ENCODE data around the gene CCNJ.

Gene CCNJ

DNA sequence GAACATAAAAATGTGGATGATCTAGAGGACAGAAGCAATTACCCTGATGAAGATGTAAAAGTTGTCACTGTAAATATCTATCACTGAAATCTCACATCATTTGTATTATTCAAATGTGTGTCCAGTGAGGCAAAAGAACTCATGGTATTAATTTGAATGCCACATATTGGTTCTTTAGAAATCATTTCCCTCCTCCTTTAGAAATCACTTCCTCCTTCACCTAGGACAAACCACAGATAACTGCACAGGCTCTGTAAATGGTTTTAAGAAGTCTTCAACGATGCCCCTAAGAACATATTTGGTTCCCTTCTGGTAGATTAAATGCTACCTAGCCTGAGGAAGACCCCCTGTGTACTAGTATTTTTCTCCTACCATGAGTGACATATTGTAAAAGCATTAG is 53.6 kb downstream of the CCNJ start:
- Histone ChIP-seq H4K20me1 (ENCODE audit: insufficient read depth, low read length) (no peaks in the 10 kb centered on the region), H3K79me2 (ENCODE audit: insufficient read depth, low read length) (no peaks in the 10 kb centered on the region), H3K4me1 (ENCODE audit: insufficient read depth, low read length, severe bottlenecking) (no peaks in the 10 kb centered on the region), H3K27ac (ENCODE audit: low read depth, low read length, poor library complexity, severe bottlenecking) (no peak overlapping the region), H3K9me2 (ENCODE audit: low read depth, low read length) (no peaks in the 10 kb centered on the region), H3K36me3 (ENCODE audit: insufficient read depth, low read length) (no peaks in the 10 kb centered on the region; the same call in 1 of the 2 replicates), H2AFZ (ENCODE audit: low read length) (no peak overlapping the region), H3K4me2 (ENCODE audit: low read length) (no peak overlapping the region), H3F3A (ENCODE audit: insufficient read depth, low read length) (no peaks in the 10 kb centered on the region), H3K9ac (ENCODE audit: low read length) (no peak overlapping the region), H3K4me3 (ENCODE audit: low read depth, low read length, poor library complexity, severe bottlenecking) (no peak overlapping the region), H3K9me3 (ENCODE audit: low read length) (no peaks in the 10 kb centered on the region), H3K27me3 (ENCODE audit: insufficient read depth, low read length) (no peaks in the 10 kb centered on the region)
- no peak for TF ChIP-seq EZH2 (IDR thresholded peaks at IDR 0.05; ENCODE audit: borderline replicate concordance, low read length)
- TF ChIP-seq, protein P1, sequence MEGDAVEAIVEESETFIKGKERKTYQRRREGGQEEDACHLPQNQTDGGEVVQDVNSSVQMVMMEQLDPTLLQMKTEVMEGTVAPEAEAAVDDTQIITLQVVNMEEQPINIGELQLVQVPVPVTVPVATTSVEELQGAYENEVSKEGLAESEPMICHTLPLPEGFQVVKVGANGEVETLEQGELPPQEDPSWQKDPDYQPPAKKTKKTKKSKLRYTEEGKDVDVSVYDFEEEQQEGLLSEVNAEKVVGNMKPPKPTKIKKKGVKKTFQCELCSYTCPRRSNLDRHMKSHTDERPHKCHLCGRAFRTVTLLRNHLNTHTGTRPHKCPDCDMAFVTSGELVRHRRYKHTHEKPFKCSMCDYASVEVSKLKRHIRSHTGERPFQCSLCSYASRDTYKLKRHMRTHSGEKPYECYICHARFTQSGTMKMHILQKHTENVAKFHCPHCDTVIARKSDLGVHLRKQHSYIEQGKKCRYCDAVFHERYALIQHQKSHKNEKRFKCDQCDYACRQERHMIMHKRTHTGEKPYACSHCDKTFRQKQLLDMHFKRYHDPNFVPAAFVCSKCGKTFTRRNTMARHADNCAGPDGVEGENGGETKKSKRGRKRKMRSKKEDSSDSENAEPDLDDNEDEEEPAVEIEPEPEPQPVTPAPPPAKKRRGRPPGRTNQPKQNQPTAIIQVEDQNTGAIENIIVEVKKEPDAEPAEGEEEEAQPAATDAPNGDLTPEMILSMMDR (IDR thresholded peaks at IDR 0.05; ENCODE audit: low read length) = no peak

DNA sequence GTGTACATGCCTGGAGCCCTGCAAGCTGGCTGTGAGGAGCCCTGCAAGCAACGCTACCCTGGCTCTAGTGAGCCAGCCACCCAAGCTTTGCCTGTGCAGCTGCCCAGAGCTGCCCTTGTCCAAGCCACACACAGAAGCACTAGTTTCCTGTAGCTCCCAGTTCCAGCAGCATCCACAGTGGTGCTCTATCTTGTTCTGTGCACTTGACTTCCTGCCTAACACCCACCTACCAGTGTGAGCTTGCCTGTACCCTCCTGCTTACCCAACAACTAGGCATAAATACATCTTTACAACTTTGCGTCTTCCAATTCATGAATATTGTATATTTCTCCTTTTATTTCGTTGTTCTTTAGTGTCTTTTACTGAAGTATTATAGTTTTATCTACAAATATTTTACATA is 54.5 kb downstream of the CCNJ start:
- no peaks in the 10 kb centered on the region for H3K27me3 ChIP-seq (ENCODE audit: insufficient read depth, low read length)

DNA sequence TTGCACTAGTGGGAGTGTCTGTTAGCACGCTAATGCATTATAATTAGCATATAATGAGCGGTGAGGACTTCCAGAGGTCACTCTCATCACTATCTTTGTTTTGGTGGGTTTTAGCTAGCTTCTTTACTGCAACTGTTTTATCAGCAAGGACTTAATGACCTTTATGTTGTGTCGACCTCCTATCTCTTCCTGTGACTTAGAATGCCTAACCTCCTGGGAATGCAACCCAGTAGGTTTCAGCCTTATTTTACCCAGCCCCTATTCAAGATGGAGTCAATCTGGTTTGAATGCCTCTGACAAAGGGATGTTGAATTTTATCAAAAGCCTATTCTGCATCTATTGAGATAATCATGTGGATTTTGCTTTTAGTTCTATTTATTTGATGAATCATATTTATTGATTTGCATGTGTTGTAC is 64.2 kb downstream of the CCNJ start:
- no peaks in the 10 kb centered on the region for H4K20me1 ChIP-seq (ENCODE audit: insufficient read depth, low read length)
- H3K4me2 ChIP-seq (ENCODE audit: low read length) = no peak overlapping the region
- no peaks in the 10 kb centered on the region for H3K9me2 ChIP-seq (ENCODE audit: low read depth, low read length)
- no peak overlapping the region for H3K4me3 ChIP-seq (ENCODE audit: low read depth, low read length, poor library complexity, severe bottlenecking)
- no peaks in the 10 kb centered on the region for H3K4me1 ChIP-seq (ENCODE audit: insufficient read depth, low read length, severe bottlenecking)
- no peak overlapping the region for H3K27ac ChIP-seq (ENCODE audit: low read depth, low read length, poor library complexity, severe bottlenecking)
- no peak overlapping the region for H2AFZ ChIP-seq (ENCODE audit: low read length)
- no peaks in the 10 kb centered on the region for H3F3A ChIP-seq (ENCODE audit: insufficient read depth, low read length)
- TF ChIP-seq, protein P1 (IDR thresholded peaks at IDR 0.05; ENCODE audit: low read length) = no peak
- TF ChIP-seq EZH2 (IDR thresholded peaks at IDR 0.05; ENCODE audit: borderline replicate concordance, low read length) = no peak
- no peak overlapping the region for H3K9ac ChIP-seq (ENCODE audit: low read length)
- H3K27me3 ChIP-seq (ENCODE audit: insufficient read depth, low read length) = no peaks in the 10 kb centered on the region
- H3K36me3 ChIP-seq (ENCODE audit: insufficient read depth, low read length) = no peaks in the 10 kb centered on the region
- H3K9me3 ChIP-seq (ENCODE audit: low read length) = no peaks in the 10 kb centered on the region
- no peaks in the 10 kb centered on the region for H3K79me2 ChIP-seq (ENCODE audit: insufficient read depth, low read length)

More for the DNA sequence above, 54.5 kb downstream of the CCNJ start:
- Histone ChIP-seq H3K79me2 (ENCODE audit: insufficient read depth, low read length) (no peaks in the 10 kb centered on the region), H3K4me1 (ENCODE audit: insufficient read depth, low read length, severe bottlenecking) (no peaks in the 10 kb centered on the region), H2AFZ (ENCODE audit: low read length) (no peak overlapping the region), H3K9me2 (ENCODE audit: low read depth, low read length) (no peaks in the 10 kb centered on the region), H3F3A (ENCODE audit: insufficient read depth, low read length) (no peaks in the 10 kb centered on the region), H3K9ac (ENCODE audit: low read length) (no peak overlapping the region), H3K36me3 (ENCODE audit: insufficient read depth, low read length) (no peaks in the 10 kb centered on the region; the same call in 1 of the 2 replicates), H3K9me3 (ENCODE audit: low read length) (no peaks in the 10 kb centered on the region), H3K4me2 (ENCODE audit: low read length) (no peak overlapping the region), H4K20me1 (ENCODE audit: insufficient read depth, low read length) (no peaks in the 10 kb centered on the region), H3K4me3 (ENCODE audit: low read depth, low read length, poor library complexity, severe bottlenecking) (no peak overlapping the region), H3K27ac (ENCODE audit: low read depth, low read length, poor library complexity, severe bottlenecking) (no peak overlapping the region)
- no peak for TF ChIP-seq EZH2 (IDR thresholded peaks at IDR 0.05; ENCODE audit: borderline replicate concordance, low read length)
- TF ChIP-seq, protein P1 (IDR thresholded peaks at IDR 0.05; ENCODE audit: low read length) = no peak

Data from OCI-LY1 (cell line).